Astrocyte of the cerebellum (primary cell): ENCODE results near the gene TNXB.
"Not testable (repeated sequence)": the region's sequence is repeated elsewhere in the genome, so short reads cannot be mapped to it uniquely, and the experiment has no call there.

ENCODE experiments used
- DNase-seq: peaks from one replicate; pipeline ENCODE4 v3.0.0-alpha.2; 2011; ENCODE audit warnings: low read depth
- H3K4me3 ChIP-seq: 2 replicates; pipeline ENCODE4 v1.5.1; 2011; ENCODE audit warnings: mild to moderate bottlenecking, low read depth, low read length, moderate library complexity
- in situ Hi-C: cut with HindIII; loops from 2 replicates; pipeline ENCODE4 v1.10.0; 2017; ENCODE audit warnings: low sequenced_read_pairs
- TF ChIP-seq, protein P1 (sequence below): IDR thresholded peaks from 2 replicates; pipeline ENCODE4 v1.5.1; 2012; ENCODE audit warnings: low read length, low read depth, moderate library complexity, mild to moderate bottlenecking; ENCODE audit errors: missing control alignments

The TNXB gene

DNA sequence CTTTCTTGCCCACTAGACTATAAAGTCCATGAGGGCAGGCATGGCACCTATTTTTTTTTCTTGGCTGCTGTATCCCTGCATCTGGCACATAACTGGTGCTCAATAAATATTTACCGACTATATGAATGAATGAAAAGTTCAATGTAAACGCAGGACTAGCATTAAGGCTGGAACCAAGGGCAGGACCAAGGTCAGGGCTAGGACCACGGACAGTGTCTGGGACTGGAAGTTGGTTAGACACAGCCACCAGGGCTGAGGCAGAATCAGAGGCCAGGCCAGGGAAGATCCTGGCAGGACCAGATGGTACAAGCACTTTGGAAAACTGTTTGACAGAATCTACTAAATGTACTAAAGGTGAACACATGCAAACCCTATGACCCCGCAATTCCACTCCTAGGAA lies 3.7 kb downstream of the TNXB start:
- in situ Hi-C loops, result no loop called here
- DNase-seq, result no peak
- TF ChIP-seq, protein P1, sequence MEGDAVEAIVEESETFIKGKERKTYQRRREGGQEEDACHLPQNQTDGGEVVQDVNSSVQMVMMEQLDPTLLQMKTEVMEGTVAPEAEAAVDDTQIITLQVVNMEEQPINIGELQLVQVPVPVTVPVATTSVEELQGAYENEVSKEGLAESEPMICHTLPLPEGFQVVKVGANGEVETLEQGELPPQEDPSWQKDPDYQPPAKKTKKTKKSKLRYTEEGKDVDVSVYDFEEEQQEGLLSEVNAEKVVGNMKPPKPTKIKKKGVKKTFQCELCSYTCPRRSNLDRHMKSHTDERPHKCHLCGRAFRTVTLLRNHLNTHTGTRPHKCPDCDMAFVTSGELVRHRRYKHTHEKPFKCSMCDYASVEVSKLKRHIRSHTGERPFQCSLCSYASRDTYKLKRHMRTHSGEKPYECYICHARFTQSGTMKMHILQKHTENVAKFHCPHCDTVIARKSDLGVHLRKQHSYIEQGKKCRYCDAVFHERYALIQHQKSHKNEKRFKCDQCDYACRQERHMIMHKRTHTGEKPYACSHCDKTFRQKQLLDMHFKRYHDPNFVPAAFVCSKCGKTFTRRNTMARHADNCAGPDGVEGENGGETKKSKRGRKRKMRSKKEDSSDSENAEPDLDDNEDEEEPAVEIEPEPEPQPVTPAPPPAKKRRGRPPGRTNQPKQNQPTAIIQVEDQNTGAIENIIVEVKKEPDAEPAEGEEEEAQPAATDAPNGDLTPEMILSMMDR, result no peak
- H3K4me3 ChIP-seq, result no peak overlapping the region

DNA sequence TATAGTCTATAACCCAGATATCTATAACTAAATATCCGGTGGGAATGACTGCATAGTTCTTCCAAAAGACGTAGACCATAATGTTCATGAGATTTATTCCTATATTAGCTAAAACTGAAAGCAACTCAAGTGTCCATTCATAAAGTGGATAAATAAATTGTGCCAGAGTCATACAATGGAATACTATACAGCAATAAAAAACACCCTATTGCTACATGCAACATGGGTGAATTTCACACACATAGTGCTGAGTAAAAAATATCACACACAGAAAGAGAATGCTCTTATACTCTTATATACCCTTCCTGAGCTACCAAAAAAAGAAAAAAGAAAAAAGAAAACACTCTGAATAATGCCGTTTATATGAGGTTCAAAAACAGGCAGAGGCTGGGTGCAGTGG lies 6.9 kb downstream of the TNXB start:
- in situ Hi-C loops, result no loop called here
- TF ChIP-seq, protein P1, result no peak
- H3K4me3 ChIP-seq, result no peak overlapping the region
- DNase-seq, result no peak

DNA sequence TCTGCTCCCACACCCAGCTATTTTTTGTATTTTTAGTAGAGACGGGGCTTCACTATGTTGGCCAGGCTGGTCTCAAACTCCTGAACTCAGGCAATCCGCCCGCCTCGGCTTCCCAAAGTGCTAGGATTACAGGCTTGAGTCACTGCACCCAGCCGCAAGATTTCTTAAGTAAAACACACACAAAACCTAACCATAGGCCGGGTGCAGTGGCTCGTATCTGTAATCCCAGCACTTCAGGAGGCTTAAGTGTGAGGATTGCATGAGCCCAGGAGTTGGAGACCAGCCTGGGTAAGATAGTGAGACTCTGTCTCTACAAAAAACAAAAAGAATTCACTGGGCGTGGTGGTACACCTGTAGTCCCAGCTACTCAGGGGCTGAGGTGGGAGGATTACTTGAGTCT lies 8.9 kb downstream of the TNXB start:
- DNase-seq, H3K4me3 ChIP-seq, in situ Hi-C loops: not testable (repeated sequence)

DNA sequence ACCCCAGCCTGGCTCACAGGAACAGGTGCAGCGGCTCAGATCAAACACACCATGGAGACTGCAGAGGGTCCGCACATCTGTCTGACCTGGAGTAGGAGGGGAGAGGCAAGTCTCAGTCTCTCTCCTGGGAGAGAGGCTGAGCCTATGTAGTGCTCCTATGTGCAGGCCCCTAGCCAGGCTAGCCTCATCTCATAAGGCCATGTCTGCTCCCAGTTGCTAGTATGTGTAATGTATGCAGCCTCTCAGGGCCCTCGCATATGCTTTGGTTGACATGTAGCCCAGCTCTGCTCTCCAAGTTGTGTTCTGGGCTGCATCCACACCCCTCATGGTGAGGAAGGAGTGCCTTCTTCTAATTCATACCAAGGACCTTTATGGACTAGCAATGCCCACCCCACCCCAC lies 11.8 kb downstream of the TNXB start:
- TF ChIP-seq, protein P1, result no peak
- DNase-seq, result no peak
- in situ Hi-C loops, result no loop called here
- no peak overlapping the region for H3K4me3 ChIP-seq

DNA sequence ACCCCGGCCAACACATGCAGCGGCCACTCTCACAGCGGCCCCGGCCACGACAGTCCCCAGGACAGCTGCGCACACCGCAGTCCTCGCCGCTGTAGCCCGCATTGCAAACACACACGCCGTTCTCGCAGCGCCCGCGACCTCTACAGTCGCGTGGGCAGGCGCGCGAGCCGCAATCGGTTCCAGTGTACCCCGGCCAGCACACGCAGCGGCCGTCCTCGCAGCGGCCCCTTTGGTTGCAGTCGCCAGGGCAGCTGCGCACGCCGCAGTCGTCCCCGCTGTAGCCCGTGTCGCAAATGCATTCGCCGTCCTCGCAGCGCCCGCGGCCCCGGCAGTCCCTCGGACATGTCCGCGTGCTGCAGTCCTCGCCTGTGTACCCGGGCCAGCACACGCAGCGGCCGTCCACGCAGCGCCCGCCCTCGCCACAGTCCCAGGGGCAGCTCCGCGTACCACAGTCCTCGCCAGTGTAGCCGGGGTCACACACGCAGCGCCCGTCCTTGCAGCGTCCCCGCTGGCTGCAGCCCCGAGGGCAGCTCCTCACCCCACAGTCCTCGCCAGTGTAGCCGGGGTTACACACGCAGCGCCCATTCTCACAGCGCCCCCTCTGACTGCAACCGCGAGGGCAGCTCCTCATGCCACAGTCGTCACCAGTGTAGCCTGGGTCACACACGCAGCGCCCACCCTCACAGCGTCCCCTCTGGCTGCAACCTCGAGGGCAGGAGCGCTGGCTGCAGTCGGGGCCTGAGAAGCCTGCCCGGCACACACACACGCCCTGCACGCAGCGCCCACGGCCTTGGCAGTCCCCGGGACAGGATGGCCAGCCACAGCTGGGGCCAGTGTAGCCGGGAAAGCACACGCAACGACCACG lies 12.5 kb downstream of the TNXB start:
- in situ Hi-C loops, result no loop called here
- TF ChIP-seq, protein P1, result peak; percentile 14
- no peak overlapping the region for H3K4me3 ChIP-seq
- DNase-seq, result no peak

DNA sequence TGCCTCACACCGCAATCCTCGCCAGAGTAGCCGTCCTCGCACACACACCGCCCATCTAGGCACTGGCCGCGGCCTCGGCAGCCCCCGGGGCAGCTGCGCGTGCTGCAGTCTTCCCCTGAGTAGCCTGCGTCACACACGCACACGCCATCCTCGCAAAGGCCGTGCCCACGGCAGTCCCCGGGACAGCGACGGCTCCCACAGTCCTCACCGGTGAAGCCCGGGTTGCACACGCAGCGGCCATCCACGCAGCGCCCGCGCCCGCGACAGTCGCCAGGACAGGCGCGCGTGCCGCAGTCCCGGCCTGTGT lies 13.1 kb downstream of the TNXB start:
- no peak overlapping the region for H3K4me3 ChIP-seq
- in situ Hi-C loops, result no loop called here
- DNase-seq, result no peak
- TF ChIP-seq, protein P1, result no peak

DNA sequence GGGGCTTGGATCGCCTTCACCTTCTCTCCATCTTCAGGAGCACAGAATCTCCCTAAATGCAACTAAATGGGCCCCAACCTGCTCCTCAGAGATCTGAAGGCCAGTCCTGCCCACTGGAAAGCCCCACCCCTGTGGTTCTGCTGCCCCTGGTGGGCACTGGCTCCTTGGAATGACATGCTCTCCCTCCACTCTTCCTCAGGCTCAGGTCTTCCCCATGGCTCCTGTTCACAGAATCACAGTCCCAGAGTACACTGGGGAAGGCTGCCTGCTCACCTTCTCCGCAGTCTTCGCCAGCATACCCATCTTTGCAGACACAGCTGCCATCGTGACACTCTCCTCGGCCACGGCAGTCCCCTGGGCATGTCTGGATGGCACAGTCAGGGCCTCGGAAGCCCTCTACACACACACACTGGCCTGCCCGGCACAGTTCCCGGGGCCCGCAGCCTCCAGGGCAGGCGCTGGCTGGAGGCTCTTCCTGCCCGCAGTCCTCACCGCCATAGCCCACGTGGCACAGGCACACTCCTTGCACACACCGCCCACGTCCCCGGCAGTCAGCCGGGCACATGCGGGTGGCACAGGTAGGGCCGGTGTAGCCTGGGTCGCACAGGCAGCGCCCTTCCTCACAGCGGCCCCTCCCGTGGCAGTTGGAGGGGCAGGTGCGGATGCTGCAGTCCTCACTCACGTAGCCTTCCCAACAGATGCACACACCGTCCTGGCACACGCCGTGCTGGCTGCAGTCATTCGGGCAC lies 13.6 kb downstream of the TNXB start:
- TF ChIP-seq, protein P1, result peak; percentile 10
- in situ Hi-C loops, result no loop called here
- no peak for DNase-seq
- H3K4me3 ChIP-seq, result no peak overlapping the region
